ENCODE measurements around the gene PRPF38A.

DNA sequence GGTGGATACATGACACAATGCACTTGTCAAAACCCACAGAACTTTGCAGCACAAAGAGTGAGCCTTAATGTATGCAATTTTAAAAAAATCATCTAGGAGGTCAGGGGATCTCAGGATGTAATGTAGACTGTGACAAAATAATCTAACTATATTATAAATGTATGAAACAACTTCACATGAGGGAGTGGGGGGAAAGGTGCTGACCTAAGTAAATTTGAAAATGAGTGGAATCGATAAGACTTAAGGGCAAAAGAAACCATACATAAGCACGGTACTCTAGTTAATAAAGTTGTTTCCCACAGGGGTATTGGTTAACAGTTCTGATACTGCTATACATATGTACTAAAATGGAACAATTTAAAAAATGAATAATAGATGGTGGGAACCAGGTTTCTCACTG is 64.7 kb downstream of the PRPF38A start:
- TF ChIP-seq, protein P1, sequence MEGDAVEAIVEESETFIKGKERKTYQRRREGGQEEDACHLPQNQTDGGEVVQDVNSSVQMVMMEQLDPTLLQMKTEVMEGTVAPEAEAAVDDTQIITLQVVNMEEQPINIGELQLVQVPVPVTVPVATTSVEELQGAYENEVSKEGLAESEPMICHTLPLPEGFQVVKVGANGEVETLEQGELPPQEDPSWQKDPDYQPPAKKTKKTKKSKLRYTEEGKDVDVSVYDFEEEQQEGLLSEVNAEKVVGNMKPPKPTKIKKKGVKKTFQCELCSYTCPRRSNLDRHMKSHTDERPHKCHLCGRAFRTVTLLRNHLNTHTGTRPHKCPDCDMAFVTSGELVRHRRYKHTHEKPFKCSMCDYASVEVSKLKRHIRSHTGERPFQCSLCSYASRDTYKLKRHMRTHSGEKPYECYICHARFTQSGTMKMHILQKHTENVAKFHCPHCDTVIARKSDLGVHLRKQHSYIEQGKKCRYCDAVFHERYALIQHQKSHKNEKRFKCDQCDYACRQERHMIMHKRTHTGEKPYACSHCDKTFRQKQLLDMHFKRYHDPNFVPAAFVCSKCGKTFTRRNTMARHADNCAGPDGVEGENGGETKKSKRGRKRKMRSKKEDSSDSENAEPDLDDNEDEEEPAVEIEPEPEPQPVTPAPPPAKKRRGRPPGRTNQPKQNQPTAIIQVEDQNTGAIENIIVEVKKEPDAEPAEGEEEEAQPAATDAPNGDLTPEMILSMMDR (IDR thresholded peaks at IDR 0.05), result no peak
- TF ChIP-seq, protein P2, sequence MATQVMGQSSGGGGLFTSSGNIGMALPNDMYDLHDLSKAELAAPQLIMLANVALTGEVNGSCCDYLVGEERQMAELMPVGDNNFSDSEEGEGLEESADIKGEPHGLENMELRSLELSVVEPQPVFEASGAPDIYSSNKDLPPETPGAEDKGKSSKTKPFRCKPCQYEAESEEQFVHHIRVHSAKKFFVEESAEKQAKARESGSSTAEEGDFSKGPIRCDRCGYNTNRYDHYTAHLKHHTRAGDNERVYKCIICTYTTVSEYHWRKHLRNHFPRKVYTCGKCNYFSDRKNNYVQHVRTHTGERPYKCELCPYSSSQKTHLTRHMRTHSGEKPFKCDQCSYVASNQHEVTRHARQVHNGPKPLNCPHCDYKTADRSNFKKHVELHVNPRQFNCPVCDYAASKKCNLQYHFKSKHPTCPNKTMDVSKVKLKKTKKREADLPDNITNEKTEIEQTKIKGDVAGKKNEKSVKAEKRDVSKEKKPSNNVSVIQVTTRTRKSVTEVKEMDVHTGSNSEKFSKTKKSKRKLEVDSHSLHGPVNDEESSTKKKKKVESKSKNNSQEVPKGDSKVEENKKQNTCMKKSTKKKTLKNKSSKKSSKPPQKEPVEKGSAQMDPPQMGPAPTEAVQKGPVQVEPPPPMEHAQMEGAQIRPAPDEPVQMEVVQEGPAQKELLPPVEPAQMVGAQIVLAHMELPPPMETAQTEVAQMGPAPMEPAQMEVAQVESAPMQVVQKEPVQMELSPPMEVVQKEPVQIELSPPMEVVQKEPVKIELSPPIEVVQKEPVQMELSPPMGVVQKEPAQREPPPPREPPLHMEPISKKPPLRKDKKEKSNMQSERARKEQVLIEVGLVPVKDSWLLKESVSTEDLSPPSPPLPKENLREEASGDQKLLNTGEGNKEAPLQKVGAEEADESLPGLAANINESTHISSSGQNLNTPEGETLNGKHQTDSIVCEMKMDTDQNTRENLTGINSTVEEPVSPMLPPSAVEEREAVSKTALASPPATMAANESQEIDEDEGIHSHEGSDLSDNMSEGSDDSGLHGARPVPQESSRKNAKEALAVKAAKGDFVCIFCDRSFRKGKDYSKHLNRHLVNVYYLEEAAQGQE (IDR thresholded peaks at IDR 0.05; ENCODE audit: insufficient read depth in 1 of 2, low read depth in 2 of 2, low read length in 1 of 2), result no peak
- no peak for TF ChIP-seq POLR2AphosphoS5 (IDR thresholded peaks at IDR 0.05; ENCODE audit: low read depth, low read length)
- no peak for TF ChIP-seq SIN3A (IDR thresholded peaks at IDR 0.05; ENCODE audit: borderline replicate concordance, insufficient read depth, low read depth, low read length)
